T-helper 1 cell treated with Interleukin-12 subunit alpha and Interleukin-12 subunit beta and Interleukin-4 antibody, amounts not matched to agents 30 ng/mL and 1 ng/mL, for 36 hours (primary cell): ENCODE measurements around the gene FOXR1. TPM values are rescaled to one million over a fixed set of nuclear protein-coding genes. Genes with fewer than 3 reads are reported as not detected.

ENCODE experiments used
- intact Hi-C: fragments of 100-400 bp; cut with micrococcal nuclease; formaldehyde crosslinking; loops from one replicate; pipeline ENCODE4 v1.15.1; 2024
- total RNA-seq: library from RNA; stranded (reverse); gene quantifications from 2 replicates; pipeline ENCODE4 v1.2.3, GENCODE V29; 2022

FOXR1 gene
- total RNA-seq = not detected in 2 replicates

DNA sequence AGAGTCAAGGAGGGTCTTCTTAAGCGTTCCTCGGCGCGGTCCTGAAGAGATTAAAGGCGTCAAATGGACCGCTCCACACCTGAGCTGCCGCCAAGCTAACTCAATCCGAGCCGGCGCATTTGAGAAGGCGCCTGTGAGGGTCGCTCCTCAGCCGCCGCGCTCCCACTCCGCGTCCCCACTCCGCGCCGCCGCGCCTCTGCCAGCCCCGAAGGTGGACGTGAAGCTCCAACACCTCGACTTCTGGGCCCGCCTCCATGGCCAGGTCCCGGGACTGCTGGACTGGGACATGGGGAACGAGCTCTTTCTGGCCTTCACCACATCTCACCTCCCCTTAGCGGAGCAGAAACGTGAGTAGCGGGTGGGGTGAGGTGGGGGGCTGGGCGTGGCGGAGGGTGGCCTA is at the start of gene FOXR1:
Gene FOXR1, plus strand, starts transcription at position 116 of the 400 bp plus-strand sequence. Its CDS starts 171 bp downstream, at position 287.
- intact Hi-C loops = no loop called here

GRCh38 chr11:118921929-118922744 is 49.4 kb upstream of the FOXR1 start:
- intact Hi-C loops = no loop called here

DNA sequence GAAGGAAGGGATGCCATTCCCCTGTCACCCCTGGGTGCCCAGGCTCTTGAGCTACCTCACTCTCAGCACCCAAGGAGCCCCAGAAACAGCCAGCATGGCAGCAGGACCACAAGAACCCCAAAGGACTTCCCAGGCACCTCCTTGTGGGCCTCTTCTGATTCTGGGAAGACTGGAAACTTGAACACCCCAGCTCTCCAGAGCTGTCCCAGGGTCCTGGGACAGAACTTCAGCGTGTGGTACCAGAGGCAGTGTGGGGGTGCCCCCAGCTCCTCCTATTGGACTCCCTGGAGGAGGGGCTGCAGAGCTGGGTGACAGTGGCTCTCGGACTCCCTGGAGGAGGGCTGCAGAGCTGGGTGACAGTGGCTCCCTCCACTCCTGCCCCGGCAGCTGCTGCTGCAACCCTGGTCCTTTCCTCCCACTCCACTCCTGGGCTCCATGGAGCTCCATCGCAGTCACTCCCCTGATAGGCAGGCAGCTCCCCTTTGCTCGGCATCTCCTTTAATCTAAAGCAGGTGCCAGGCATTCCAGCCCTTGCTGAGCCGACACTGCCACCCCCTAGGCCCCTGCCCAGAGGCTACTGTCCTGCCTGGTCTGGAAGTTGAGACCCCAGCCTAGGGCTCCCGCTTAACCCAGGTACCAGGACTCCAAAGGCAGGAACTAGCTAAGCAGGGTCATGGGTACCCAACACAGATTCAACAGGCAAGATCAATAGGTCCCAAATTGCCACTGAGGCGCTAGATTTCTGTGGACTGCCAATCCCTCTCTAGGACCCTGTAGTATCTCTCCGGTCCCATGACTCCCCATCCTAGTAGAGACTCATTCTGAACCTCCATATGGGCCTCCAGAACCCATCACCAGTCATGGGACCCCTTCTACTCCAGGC is 48.6 kb upstream of the FOXR1 start:
- intact Hi-C loops = no loop called here

- intact Hi-C loops = loop anchor here (1.0 kb wide), 1 partner anchor 10 kb away; no protein-coding TSS in a partner anchor
These were observed 47.6 kb upstream of the FOXR1 start for GRCh38 chr11:118923721-118924587.

DNA sequence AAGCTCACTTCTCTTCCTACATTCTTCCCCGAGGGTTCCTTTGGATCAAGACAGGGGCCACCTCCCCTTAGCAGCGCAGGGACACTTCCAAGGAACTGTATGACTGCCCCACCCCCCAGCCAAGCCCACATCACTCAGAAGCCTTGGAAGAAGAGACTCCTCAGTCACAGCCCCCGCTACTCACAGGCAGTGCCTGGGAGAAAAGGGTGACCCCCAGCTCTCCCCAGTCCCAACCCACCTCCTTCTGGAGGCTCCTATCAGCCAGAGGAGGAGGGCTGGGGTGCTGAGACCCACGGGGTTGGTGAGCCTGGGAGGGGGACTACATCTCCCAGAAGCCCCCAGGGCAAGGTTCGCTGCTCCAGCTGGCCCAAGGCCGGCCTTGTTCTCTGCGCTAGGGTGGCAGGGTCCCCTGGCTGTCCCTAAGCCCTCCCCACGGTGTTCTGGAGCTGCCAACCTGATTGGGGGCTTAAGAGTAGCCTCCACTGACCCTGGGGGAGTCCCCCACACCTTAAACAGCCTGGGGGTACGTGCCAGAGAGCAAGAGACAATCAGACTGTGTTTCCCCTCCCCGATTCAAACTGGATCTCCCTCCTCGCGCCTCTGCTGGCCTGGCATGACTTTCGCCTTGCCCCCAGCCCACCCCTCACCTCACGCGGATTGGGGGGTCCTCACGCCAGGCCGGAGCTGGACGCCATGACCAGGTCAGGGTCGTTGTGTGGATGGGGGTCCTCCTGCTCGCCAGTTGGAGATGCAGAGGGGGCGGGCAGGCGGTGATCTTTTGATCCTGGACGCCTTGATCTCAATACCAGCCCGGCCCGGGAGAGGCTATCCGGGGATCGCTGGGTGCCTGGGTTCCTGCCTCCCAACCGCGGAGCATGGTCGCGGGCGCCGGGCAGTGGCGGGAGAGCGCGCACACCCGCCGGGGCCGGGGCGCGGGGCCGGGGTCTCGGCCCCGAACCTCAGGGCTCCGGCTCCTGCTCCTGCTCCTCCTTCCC is 46.7 kb upstream of the FOXR1 start:
- intact Hi-C loops = loop anchor here (1.0 to 5.0 kb wide), 4 partner anchors 11 to 488 kb away; partner anchors contain the start of genes DPAGT1 and KMT2A

GRCh38 chr11:118927554-118928100 is 43.9 kb upstream of the FOXR1 start:
- intact Hi-C loops = loop anchor here (1.0 to 5.0 kb wide), 12 partner anchors 20 to 569 kb away; partner anchors contain the start of genes CENATAC, DPAGT1, HINFP and HYOU1

DNA sequence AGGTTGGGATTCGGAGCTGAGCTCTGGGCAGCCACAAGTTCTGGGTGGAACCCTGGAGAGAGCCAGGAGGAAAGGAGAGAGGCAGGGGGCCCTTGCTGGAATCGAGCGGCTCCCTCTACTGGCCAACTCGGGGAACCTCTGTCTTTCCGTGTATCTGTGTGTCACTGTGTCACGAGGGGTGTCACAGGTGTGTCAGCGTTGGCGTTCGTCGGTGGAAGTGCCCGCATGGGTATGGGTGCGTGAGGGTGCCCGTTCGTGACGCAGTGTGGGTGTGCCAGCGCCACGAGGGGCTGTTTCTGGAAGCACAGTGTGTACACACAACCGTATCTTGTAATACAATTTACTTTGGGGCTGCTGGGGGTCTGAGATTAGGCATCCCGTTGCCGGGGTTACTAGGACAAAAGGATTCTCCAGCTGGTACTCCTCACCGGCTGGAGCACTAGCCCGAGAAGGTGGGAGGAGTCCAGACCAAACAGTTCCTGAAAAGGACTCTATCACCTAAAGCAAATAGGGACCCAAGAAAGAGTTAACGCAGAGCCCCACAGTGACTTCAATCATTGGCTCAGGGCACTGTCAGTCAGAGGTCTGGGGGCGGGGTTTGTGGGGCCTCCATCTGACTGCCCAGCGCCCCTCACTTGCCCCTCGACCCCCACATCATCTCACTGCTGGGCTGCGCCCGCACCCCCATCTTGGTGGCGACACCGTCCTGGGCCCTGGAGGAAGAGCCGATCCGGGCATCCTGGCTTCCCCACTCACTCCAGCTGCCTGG is 43.3 kb upstream of the FOXR1 start:
- intact Hi-C loops = loop anchor here (1.0 to 5.0 kb wide), 12 partner anchors 21 to 569 kb away; partner anchors contain the start of genes CENATAC, DPAGT1, HINFP and HYOU1

- intact Hi-C loops = loop anchor here (1.0 to 5.0 kb wide), 12 partner anchors 22 to 570 kb away; partner anchors contain the start of genes CENATAC, DPAGT1, HINFP and HYOU1
These were observed 42.6 kb upstream of the FOXR1 start for GRCh38 chr11:118928870-118929500.

DNA sequence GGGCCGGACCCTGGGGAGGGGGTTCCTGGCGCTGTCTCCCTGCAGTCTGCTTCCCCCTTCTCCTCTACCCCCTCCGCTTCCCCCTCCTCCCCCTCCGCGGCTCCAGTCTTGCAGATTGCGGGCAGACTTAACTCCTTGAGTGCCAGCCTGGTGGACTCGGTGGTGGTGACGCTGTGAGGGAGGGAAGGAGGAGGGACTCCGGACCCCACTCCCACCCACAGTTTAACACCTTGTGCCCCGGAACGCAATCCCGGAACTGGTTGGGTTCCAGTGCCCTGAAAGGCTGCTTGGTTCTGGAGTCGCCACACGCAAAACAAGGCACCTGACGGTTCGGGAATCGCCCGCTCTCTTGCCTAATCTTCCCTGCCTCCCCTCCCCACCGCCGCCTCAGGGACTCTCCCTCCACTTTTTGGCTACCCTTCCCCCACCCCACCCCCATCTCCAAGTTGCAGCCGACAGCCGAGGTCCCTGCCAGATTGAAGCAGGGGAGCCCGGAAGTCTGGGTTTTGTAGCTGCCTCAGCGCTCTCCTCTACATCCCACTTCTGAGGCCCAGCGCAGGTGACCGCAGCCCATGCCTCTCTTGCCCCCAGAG is 42.0 kb upstream of the FOXR1 start:
- intact Hi-C loops = loop anchor here (1.0 to 5.0 kb wide), 12 partner anchors 11 to 571 kb away; partner anchors contain the start of genes DPAGT1, HYOU1, KMT2A and UBE4A

GRCh38 chr11:118930094-118930712 is 41.4 kb upstream of the FOXR1 start:
- intact Hi-C loops = loop anchor here (1.0 kb wide), 6 partner anchors 10 to 240 kb away; partner anchors contain the start of gene UPK2

- intact Hi-C loops = no loop called here
These were observed 40.0 kb upstream of the FOXR1 start for GRCh38 chr11:118931571-118931970.

GRCh38 chr11:118933486-118933885 is 38.1 kb upstream of the FOXR1 start:
- intact Hi-C loops = no loop called here

- intact Hi-C loops = no loop called here
These were observed 36.2 kb upstream of the FOXR1 start for GRCh38 chr11:118935376-118935775.

DNA sequence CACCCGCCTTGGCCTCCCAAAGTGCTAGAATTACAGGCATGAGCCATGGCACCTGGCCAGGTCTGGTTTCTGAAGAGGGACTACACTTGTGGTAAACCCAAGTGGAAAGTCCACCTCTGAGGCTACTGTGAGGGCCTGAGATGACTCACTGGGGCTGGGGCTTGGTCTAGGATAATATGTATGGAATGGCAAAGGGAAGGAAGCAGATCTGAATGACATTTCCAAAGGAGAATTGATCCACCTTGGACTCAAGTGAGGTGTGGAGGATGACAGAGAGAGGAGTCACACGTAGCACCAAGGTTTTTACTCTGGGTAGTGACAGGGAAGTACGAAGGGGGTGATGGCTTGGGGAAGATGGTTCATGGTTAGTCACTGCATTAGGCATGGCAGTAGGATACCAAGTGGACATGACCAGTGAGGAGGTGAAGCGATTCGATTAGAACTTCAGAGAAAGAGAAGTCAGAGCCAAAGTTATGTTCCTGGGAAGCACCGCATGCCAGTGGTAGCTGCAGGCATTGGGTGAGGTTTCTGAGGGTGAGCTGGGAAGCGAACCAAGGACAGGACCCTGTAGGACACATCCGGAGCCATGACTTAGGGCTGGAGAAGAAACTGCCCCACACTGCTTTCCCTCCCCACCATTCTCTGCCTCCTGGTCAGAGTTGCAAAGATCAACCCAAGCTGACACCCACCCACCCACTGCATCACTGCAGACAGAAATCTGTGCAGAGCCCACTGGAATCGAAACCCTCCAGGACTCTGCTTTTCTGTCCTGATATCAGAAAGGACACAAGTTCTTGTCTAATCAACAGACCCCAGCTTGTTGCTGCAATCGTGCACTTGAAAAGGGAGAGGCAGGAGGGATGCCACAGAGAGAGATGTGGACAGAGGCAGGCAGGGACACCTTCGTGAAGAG is 32.8 kb upstream of the FOXR1 start:
- intact Hi-C loops = no loop called here

DNA sequence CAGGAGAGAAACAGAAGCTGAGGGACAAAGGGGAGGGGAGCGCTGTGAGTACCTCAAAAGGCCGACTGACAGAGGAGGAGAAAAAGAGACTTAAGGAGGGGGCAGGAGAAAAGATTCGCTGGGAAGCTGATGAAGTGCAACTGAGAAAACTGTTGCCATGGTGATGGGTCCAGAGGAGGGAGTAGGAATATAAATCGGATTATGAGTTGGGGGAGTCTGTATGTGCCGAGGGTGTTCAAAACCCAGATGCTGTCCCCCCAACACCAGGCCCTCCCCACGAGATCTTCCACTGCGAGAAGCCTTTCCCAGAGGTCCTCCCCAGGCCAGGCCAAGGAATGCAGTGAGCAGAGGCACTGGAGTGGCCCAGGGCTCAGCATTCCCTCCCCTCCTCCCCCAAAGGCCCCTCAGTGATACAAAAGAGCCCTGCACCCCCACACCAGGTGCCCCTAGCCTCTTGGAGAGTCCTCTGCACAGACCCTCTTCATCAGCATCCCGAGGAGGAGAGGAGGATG is 32.1 kb upstream of the FOXR1 start:
- intact Hi-C loops = no loop called here
